Nephron (organoid): ENCODE results near the gene RPRML.
"Not testable (repeated sequence)": the region's sequence is repeated elsewhere in the genome, so short reads cannot be mapped to it uniquely, and the experiment has no call there.

Experiments
- H3K27ac Mint-ChIP-seq, 3 experiments: 2 replicates each; pipeline ENCODE4 v1.8.0; 2020; ENCODE audit warnings: mixed read lengths in 3 of 3, mild to moderate bottlenecking in 2 of 3, moderate library complexity in 1 of 3
- H3K27me3 Mint-ChIP-seq: 2 replicates; pipeline ENCODE4 v1.8.0; 2021; ENCODE audit warnings: low read depth, mild to moderate bottlenecking, moderate library complexity, mixed read lengths
- H3K36me3 Mint-ChIP-seq: 2 replicates; pipeline ENCODE4 v1.8.0; 2020; ENCODE audit warnings: low read depth, mixed read lengths
- H3K4me1 Mint-ChIP-seq: 2 replicates; pipeline ENCODE4 v1.8.0; 2020; ENCODE audit warnings: mixed read lengths
- H3K4me3 Mint-ChIP-seq, 3 experiments: 2 replicates each; pipeline ENCODE4 v1.8.0; 2020; ENCODE audit warnings: mild to moderate bottlenecking in 3 of 3, mixed read lengths in 3 of 3, moderate library complexity in 2 of 3
- H3K9me3 Mint-ChIP-seq: 2 replicates; pipeline ENCODE4 v1.8.0; 2020; ENCODE audit warnings: mixed read lengths
- TF ChIP-seq, protein P1 (sequence below), 3 experiments: fragments of 200-600 bp; sonication (generic); IDR thresholded peaks; one replicate each; pipeline ENCODE4 v1.5.0; 2021; ENCODE audit warnings: antibody characterized with exemption in 3 of 3; ENCODE audit not compliant: unreplicated experiment in 3 of 3

The RPRML gene

DNA sequence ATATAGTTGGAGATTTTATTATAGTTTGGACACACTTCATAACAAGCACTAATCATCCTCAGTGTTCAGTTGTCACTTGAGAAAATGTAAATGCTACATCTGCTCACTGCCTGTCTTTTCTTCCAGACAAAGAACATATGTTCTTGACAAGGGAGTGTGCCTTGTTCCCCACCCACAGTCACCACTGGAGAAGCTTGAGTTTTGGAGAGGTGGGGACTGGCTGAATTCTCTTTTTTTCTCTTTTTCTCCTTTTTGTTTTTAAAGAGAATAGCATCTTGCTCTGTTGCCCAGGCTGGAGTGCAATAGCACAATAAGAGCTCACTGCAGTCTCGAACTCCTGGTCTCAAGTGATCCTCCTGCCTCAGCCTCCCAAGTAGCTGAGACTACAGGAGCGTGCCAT, 15.5 kb downstream of the RPRML start:
- H3K4me3 Mint-ChIP-seq: no peak overlapping the region
- peaks cover 11% of the 10 kb centered on the region for H3K27me3 Mint-ChIP-seq
- H3K36me3 Mint-ChIP-seq: no peaks in the 10 kb centered on the region
- H3K27ac Mint-ChIP-seq: no peak overlapping the region
- no peaks in the 10 kb centered on the region for H3K4me1 Mint-ChIP-seq
- H3K9me3 Mint-ChIP-seq: no peaks in the 10 kb centered on the region
- TF ChIP-seq, protein P1, sequence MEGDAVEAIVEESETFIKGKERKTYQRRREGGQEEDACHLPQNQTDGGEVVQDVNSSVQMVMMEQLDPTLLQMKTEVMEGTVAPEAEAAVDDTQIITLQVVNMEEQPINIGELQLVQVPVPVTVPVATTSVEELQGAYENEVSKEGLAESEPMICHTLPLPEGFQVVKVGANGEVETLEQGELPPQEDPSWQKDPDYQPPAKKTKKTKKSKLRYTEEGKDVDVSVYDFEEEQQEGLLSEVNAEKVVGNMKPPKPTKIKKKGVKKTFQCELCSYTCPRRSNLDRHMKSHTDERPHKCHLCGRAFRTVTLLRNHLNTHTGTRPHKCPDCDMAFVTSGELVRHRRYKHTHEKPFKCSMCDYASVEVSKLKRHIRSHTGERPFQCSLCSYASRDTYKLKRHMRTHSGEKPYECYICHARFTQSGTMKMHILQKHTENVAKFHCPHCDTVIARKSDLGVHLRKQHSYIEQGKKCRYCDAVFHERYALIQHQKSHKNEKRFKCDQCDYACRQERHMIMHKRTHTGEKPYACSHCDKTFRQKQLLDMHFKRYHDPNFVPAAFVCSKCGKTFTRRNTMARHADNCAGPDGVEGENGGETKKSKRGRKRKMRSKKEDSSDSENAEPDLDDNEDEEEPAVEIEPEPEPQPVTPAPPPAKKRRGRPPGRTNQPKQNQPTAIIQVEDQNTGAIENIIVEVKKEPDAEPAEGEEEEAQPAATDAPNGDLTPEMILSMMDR (IDR thresholded peaks at IDR 0.05; ENCODE audit: unreplicated experiment in 3 of 3): no peak

DNA sequence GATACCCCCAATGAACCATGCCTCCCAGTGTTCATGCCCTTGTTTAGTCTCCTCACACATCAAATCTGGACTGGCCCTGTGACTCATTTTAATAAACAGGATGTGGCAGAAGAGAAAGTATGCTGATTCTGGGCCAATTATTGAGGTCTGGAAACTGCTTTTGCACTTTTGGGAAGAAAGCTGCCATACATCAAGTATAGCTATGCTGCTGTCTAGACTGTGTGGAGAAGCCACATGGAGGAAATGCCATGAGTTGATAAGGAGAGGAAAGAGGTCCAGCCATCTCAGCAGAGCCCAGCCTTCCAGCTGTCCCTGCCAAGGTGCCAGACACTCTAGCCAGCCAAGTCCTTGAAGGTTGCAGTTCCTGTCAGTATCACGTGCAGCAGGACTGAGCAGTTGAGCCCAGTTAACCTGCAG, 16.7 kb downstream of the RPRML start:
- Mint-ChIP-seq H3K36me3 (no peaks in the 10 kb centered on the region), H3K4me3 (no peak overlapping the region), H3K9me3 (no peaks in the 10 kb centered on the region), H3K4me1 (peaks cover 4% of the 10 kb centered on the region), H3K27me3 (peaks cover 16% of the 10 kb centered on the region), H3K27ac (no peak overlapping the region)
- TF ChIP-seq, protein P1 (IDR thresholded peaks at IDR 0.05; ENCODE audit: unreplicated experiment in 3 of 3): no peak

- TF ChIP-seq, protein P1 (IDR thresholded peaks at IDR 0.05; ENCODE audit: unreplicated experiment in 3 of 3): no peak
- H3K4me3 Mint-ChIP-seq: no peak overlapping the region
- no peak overlapping the region for H3K27ac Mint-ChIP-seq
- no peaks in the 10 kb centered on the region for H3K36me3 Mint-ChIP-seq
- peaks cover 11% of the 10 kb centered on the region for H3K27me3 Mint-ChIP-seq
- peaks cover 5% of the 10 kb centered on the region for H3K9me3 Mint-ChIP-seq
- H3K4me1 Mint-ChIP-seq: peaks cover 4% of the 10 kb centered on the region
Measured at GRCh38 chr17:46960152-46960551, 18.9 kb downstream of the RPRML start.

DNA sequence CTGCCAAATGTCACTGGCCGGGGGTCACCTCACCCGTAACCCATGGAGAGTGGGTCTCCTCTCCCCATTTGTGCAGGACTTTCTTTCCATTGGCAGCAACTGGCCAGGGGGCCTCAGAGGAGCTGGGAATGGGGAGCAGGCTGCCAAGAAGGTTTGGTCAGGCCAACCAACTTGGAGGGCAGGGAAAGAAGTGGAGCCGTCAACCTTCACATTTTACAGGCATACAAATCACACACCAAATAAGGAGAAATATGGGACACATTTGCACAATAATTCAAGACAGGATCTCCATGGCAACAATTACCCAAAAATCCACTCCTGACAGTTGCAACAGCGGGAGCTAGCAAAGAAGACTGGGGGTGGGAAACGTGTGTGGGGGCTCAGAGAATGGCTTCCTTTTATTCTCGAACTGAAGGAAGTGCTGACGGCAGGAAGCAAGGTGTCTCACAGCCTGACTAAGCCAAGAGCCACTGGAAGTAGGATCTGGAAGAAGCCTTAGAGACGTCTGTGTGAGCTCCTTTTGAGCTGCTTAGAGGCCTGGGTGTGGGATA, 20.9 kb downstream of the RPRML start:
- H3K4me1 Mint-ChIP-seq: peaks cover 4% of the 10 kb centered on the region
- H3K4me3 Mint-ChIP-seq: no peak overlapping the region
- H3K27me3 Mint-ChIP-seq: peaks cover 8% of the 10 kb centered on the region
- H3K27ac Mint-ChIP-seq: no peak overlapping the region
- H3K9me3 Mint-ChIP-seq: peaks cover 5% of the 10 kb centered on the region
- TF ChIP-seq, protein P1 (IDR thresholded peaks at IDR 0.05; ENCODE audit: unreplicated experiment in 3 of 3): no peak
- no peaks in the 10 kb centered on the region for H3K36me3 Mint-ChIP-seq

GRCh38 chr17:46953191-46953590, 25.9 kb downstream of the RPRML start:
- not testable (repeated sequence) for H3K9me3 Mint-ChIP-seq, H3K4me1 Mint-ChIP-seq, H3K36me3 Mint-ChIP-seq, H3K27me3 Mint-ChIP-seq, H3K27ac Mint-ChIP-seq, H3K4me3 Mint-ChIP-seq

- Mint-ChIP-seq H3K4me3 (no peak overlapping the region), H3K27ac (no peak overlapping the region), H3K27me3 (peaks cover 7% of the 10 kb centered on the region), H3K4me1 (peaks cover 4% of the 10 kb centered on the region), H3K9me3 (peaks cover 5% of the 10 kb centered on the region), H3K36me3 (no peaks in the 10 kb centered on the region)
- TF ChIP-seq, protein P1 (IDR thresholded peaks at IDR 0.05; ENCODE audit: unreplicated experiment in 3 of 3): no peak
Measured at GRCh38 chr17:46952115-46952514, 26.9 kb downstream of the RPRML start.
